ENCODE measurements around the gene KCNIP3. TPM values are rescaled to one million over a fixed set of nuclear protein-coding genes. Genes with fewer than 3 reads are reported as not detected.

Gene KCNIP3
- total and polyA plus RNA-seq, 2 donors (not counting 1 experiment from before 2014, with no cell fraction given): not detected

- intact Hi-C loops (cut with micrococcal nuclease): no loop called here
- Histone ChIP-seq H3K79me2 (ENCODE audit: control insufficient read depth, insufficient read depth, low read length) (no peaks in the 10 kb centered on the region), H3K4me1 (ENCODE audit: control insufficient read depth in 2 of 2, insufficient read depth in 2 of 2, low read length in 2 of 2) (no peaks in the 10 kb centered on the region), H3K4me2 (replicated peaks; ENCODE audit: low read depth, low read length, poor library complexity, severe bottlenecking) (no peak overlapping the region), H3K27ac (ENCODE audit: low read length in 2 of 2) (no peak overlapping the region), H2AFZ (ENCODE audit: insufficient read depth, low read depth, low read length, poor library complexity, severe bottlenecking) (no peak overlapping the region), H4K20me1 (ENCODE audit: control insufficient read depth, insufficient read depth, low read length, poor library complexity, severe bottlenecking) (no peaks in the 10 kb centered on the region), H3K4me3 (ENCODE audit: control extremely low read depth in 1 of 5, extremely low read depth in 1 of 5, insufficient read depth in 1 of 5, low read depth in 2 of 5, low read length in 4 of 5) (no peak overlapping the region), H3K9ac (ENCODE audit: low read length) (no peak overlapping the region), H3K9me3 (ENCODE audit: control extremely low read depth in 1 of 3, control insufficient read depth in 2 of 3, insufficient read depth in 1 of 3, low read length in 2 of 3) (no peaks in the 10 kb centered on the region), H3K27me3 (replicated peaks in 1 of 4; ENCODE audit: control extremely low read depth in 1 of 4, control insufficient read depth in 3 of 4, insufficient read depth in 4 of 4, low read length in 3 of 4) (no peaks in the 10 kb centered on the region), H3K36me3 (replicated peaks in 1 of 2; ENCODE audit: control extremely low read depth in 1 of 2, control insufficient read depth in 1 of 2, extremely low read depth in 1 of 2, insufficient read depth in 2 of 2, low read length in 1 of 2) (no peaks in the 10 kb centered on the region)
- DNase-seq (no peak), ATAC-seq (ENCODE audit: low read depth) (no peak)
- Mint-ChIP-seq H3K9me3 (ENCODE audit: insufficient read depth) (no peaks in the 10 kb centered on the region), H3K4me1 (no peaks in the 10 kb centered on the region), H3K27ac (no peak overlapping the region), H3K4me3 (no peak overlapping the region), H3K27me3 (peaks cover 3% of the 10 kb centered on the region)
- no peak for TF ChIP-seq CTCF (IDR thresholded peaks at IDR 0.05)
- TF ChIP-seq EZH2 (IDR thresholded peaks at IDR 0.05; ENCODE audit: borderline replicate concordance, insufficient read depth, low read depth, low read length, poor library complexity, severe bottlenecking): no peak
- POLR2A ChIA-PET: no interaction called here
- CTCF ChIA-PET: no interaction called here
- WGBS (ENCODE audit: insufficient coverage): 88% methylated on average over 7 of the region's 10 CpGs
Measured at GRCh38 chr2:95306336-95306895, 9.3 kb downstream of the KCNIP3 start.

GRCh38 chr2:95307036-95307435 lies 9.9 kb downstream of the KCNIP3 start:
- peaks cover 3% of the 10 kb centered on the region for H3K27me3 Mint-ChIP-seq
- ATAC-seq (ENCODE audit: low read depth) (no peak), DNase-seq (no peak)
- no peaks in the 10 kb centered on the region for H3K4me1 ChIP-seq (ENCODE audit: control insufficient read depth in 2 of 2, insufficient read depth in 2 of 2, low read length in 2 of 2)
- no peak overlapping the region for H3K27ac Mint-ChIP-seq
- no peaks in the 10 kb centered on the region for H3K27me3 ChIP-seq (replicated peaks in 1 of 4; ENCODE audit: control extremely low read depth in 1 of 4, control insufficient read depth in 3 of 4, insufficient read depth in 4 of 4, low read length in 3 of 4)
- no peaks in the 10 kb centered on the region for H3K9me3 ChIP-seq (ENCODE audit: control extremely low read depth in 1 of 3, control insufficient read depth in 2 of 3, insufficient read depth in 1 of 3, low read length in 2 of 3)
- no peaks in the 10 kb centered on the region for H3K79me2 ChIP-seq (ENCODE audit: control insufficient read depth, insufficient read depth, low read length)
- no peak overlapping the region for H3K9ac ChIP-seq (ENCODE audit: low read length)
- H3K4me3 Mint-ChIP-seq: no peak overlapping the region
- TF ChIP-seq CTCF (IDR thresholded peaks at IDR 0.05) (no peak), EZH2 (IDR thresholded peaks at IDR 0.05; ENCODE audit: borderline replicate concordance, insufficient read depth, low read depth, low read length, poor library complexity, severe bottlenecking) (no peak)
- H3K9me3 Mint-ChIP-seq (ENCODE audit: insufficient read depth): no peaks in the 10 kb centered on the region
- WGBS (ENCODE audit: insufficient coverage): 94% methylated on average over 5 of the region's 5 CpGs
- CTCF ChIA-PET: no interaction called here
- H3K4me3 ChIP-seq (ENCODE audit: control extremely low read depth in 1 of 5, extremely low read depth in 1 of 5, insufficient read depth in 1 of 5, low read depth in 2 of 5, low read length in 4 of 5): no peak overlapping the region
- intact Hi-C loops (cut with micrococcal nuclease): no loop called here
- H4K20me1 ChIP-seq (ENCODE audit: control insufficient read depth, insufficient read depth, low read length, poor library complexity, severe bottlenecking): no peaks in the 10 kb centered on the region
- H3K4me1 Mint-ChIP-seq: no peaks in the 10 kb centered on the region
- no peak overlapping the region for H2AFZ ChIP-seq (ENCODE audit: insufficient read depth, low read depth, low read length, poor library complexity, severe bottlenecking)
- H3K27ac ChIP-seq (ENCODE audit: low read length in 2 of 2): no peak overlapping the region
- H3K36me3 ChIP-seq (replicated peaks in 1 of 2; ENCODE audit: control extremely low read depth in 1 of 2, control insufficient read depth in 1 of 2, extremely low read depth in 1 of 2, insufficient read depth in 2 of 2, low read length in 1 of 2): no peaks in the 10 kb centered on the region
- H3K4me2 ChIP-seq (replicated peaks; ENCODE audit: low read depth, low read length, poor library complexity, severe bottlenecking): no peak overlapping the region
- POLR2A ChIA-PET: no interaction called here

Data from B cell (primary cell).